ENCODE data around the gene KLK3. TPM values are rescaled to one million over a fixed set of nuclear protein-coding genes. Genes with fewer than 3 reads are reported as not detected.

KLK3 gene
- total RNA-seq, 1 experiment from 2014 or later = not detected

DNA sequence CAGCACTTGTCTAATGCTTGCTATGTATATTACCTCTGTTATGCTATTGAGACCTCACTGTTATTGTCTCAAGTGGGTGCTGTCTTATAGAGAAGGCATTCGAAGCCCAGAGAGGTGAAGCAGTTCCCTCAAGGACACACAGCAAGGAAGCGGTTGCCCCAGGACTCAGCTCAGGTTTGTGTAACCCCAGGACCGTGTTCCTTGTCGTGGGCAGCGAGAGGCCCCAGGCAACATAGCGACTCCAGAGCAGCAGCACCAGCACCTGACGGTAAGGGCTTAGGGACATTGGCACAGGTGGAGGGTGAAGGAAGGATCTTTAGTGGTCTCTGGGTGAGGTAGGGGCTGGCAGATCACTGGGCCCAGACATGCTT, 23.7 kb upstream of the KLK3 start:
- ATAC-seq (no peak), DNase-seq (ENCODE audit: low read depth, low spot score) (no peak)
- CTCF ChIA-PET = no interaction called here
- H3K4me1 ChIP-seq (ENCODE audit: control insufficient read depth, insufficient read depth, low read length) = no peaks in the 10 kb centered on the region
- H3K36me3 ChIP-seq (ENCODE audit: control insufficient read depth, insufficient read depth, low read length) = no peaks in the 10 kb centered on the region
- in situ Hi-C loops (cut with HindIII; ENCODE audit: low pct_unique_long_range_greater_than_20kb, low sequenced_read_pairs) (no loop called here), intact Hi-C loops (cut with micrococcal nuclease; ENCODE audit: unreplicated experiment) (no loop called here)
- H3K4me3 ChIP-seq (ENCODE audit: low read depth in 2 of 2, low read length in 2 of 2) = no peak overlapping the region
- H3K9me3 ChIP-seq (ENCODE audit: control insufficient read depth, insufficient read depth, low read depth, low read length) = no peaks in the 10 kb centered on the region
- POLR2A ChIA-PET = no interaction called here
- H3K27ac ChIP-seq (ENCODE audit: low read length) = no peak overlapping the region
- no peaks in the 10 kb centered on the region for H3K27me3 ChIP-seq (ENCODE audit: control insufficient read depth, insufficient read depth, low read length)
- TF ChIP-seq SIN3A (IDR thresholded peaks at IDR 0.05; ENCODE audit: borderline replicate concordance, insufficient read depth, low read depth, low read length) (no peak), POLR2AphosphoS5 (IDR thresholded peaks at IDR 0.05; ENCODE audit: low read depth, low read length) (no peak), TCF7L2 (IDR thresholded peaks at IDR 0.05; ENCODE audit: low read depth, low read length) (no peak)
- TF ChIP-seq, protein P1, sequence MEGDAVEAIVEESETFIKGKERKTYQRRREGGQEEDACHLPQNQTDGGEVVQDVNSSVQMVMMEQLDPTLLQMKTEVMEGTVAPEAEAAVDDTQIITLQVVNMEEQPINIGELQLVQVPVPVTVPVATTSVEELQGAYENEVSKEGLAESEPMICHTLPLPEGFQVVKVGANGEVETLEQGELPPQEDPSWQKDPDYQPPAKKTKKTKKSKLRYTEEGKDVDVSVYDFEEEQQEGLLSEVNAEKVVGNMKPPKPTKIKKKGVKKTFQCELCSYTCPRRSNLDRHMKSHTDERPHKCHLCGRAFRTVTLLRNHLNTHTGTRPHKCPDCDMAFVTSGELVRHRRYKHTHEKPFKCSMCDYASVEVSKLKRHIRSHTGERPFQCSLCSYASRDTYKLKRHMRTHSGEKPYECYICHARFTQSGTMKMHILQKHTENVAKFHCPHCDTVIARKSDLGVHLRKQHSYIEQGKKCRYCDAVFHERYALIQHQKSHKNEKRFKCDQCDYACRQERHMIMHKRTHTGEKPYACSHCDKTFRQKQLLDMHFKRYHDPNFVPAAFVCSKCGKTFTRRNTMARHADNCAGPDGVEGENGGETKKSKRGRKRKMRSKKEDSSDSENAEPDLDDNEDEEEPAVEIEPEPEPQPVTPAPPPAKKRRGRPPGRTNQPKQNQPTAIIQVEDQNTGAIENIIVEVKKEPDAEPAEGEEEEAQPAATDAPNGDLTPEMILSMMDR (IDR thresholded peaks at IDR 0.05) = no peak
- TF ChIP-seq, protein P2, sequence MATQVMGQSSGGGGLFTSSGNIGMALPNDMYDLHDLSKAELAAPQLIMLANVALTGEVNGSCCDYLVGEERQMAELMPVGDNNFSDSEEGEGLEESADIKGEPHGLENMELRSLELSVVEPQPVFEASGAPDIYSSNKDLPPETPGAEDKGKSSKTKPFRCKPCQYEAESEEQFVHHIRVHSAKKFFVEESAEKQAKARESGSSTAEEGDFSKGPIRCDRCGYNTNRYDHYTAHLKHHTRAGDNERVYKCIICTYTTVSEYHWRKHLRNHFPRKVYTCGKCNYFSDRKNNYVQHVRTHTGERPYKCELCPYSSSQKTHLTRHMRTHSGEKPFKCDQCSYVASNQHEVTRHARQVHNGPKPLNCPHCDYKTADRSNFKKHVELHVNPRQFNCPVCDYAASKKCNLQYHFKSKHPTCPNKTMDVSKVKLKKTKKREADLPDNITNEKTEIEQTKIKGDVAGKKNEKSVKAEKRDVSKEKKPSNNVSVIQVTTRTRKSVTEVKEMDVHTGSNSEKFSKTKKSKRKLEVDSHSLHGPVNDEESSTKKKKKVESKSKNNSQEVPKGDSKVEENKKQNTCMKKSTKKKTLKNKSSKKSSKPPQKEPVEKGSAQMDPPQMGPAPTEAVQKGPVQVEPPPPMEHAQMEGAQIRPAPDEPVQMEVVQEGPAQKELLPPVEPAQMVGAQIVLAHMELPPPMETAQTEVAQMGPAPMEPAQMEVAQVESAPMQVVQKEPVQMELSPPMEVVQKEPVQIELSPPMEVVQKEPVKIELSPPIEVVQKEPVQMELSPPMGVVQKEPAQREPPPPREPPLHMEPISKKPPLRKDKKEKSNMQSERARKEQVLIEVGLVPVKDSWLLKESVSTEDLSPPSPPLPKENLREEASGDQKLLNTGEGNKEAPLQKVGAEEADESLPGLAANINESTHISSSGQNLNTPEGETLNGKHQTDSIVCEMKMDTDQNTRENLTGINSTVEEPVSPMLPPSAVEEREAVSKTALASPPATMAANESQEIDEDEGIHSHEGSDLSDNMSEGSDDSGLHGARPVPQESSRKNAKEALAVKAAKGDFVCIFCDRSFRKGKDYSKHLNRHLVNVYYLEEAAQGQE (IDR thresholded peaks at IDR 0.05; ENCODE audit: insufficient read depth in 1 of 2, low read depth in 2 of 2, low read length in 1 of 2) = no peak
- BruUV-seq (replicated peaks) = no TSS peak

DNA sequence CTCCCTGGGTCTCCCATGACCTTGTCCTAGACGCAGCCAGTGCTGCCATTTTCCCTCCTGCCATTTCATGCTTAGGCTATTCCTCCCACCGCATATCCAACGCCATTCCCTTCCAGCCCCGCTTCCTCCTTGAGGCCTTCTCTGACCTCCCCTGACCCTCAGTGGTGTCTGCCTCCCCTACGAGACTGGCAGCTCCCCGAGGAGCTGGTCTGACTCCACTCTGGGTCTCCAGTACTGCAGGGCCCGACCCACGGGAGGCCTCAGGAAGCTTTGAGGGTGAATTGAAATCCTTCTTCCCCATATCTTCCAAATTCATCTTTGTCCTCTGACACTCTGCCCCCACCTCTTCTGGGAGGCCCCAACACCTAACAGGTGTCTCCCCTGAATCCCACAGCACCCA, 22.0 kb upstream of the KLK3 start:
- no peaks in the 10 kb centered on the region for H3K36me3 ChIP-seq (ENCODE audit: control insufficient read depth, insufficient read depth, low read length)
- H3K4me3 ChIP-seq (ENCODE audit: low read depth in 2 of 2, low read length in 2 of 2) = no peak overlapping the region
- ChIA-PET POLR2A (no interaction called here), CTCF (no interaction called here)
- no peaks in the 10 kb centered on the region for H3K9me3 ChIP-seq (ENCODE audit: control insufficient read depth, insufficient read depth, low read depth, low read length)
- no peak for TF ChIP-seq TCF7L2 (IDR thresholded peaks at IDR 0.05; ENCODE audit: low read depth, low read length)
- H3K4me1 ChIP-seq (ENCODE audit: control insufficient read depth, insufficient read depth, low read length) = no peaks in the 10 kb centered on the region
- no peak for DNase-seq (ENCODE audit: low read depth, low spot score)
- intact Hi-C loops (cut with micrococcal nuclease; ENCODE audit: unreplicated experiment) (no loop called here), in situ Hi-C loops (cut with HindIII; ENCODE audit: low pct_unique_long_range_greater_than_20kb, low sequenced_read_pairs) (no loop called here)
- H3K27ac ChIP-seq (ENCODE audit: low read length) = no peak overlapping the region
- BruUV-seq (replicated peaks) = no TSS peak
- no peak for ATAC-seq
- H3K27me3 ChIP-seq (ENCODE audit: control insufficient read depth, insufficient read depth, low read length) = no peaks in the 10 kb centered on the region

DNA sequence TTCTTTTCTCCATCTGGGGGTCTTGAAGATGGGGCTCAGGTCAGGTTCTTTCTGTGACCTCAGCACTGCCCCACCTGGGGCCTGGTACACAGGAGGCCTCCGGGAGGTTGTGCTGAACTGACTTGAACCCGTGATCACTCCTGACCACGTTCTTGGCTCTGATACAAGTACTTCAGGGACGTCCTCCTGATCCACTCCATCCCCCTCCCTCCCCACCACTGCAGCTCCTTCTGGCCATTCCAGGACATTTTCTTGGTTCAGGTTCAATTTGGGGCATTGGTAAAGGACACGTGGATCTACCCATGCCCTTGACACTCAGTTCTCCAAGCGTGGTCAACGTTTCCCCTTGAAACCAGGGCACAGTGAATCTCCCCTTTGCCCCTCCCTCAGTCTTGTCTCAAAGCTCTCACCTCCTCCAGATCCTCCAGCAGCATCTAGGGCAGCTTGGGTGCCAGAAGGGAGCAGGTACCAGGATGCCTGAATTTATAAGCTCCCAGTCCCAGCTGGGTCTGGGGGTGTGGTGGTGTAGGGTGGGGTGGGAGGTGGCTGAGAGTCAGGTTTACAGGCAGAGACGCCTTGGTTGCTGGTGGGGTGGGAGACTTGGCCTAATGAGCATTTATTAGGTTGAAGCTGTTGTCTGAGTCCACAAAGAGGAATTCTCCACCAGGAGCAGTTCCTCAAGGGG, 21.5 kb upstream of the KLK3 start, which contains the start of gene KLK15:
TSS of gene KLK15 (minus strand) at position 458 of the 685 bp plus-strand sequence. CDS start 2,082 bp downstream, outside the sequence.
- Histone ChIP-seq H3K4me3 (ENCODE audit: low read depth in 2 of 2, low read length in 2 of 2) (no peak within 1 kb of the TSS), H3K4me1 (ENCODE audit: control insufficient read depth, insufficient read depth, low read length) (no peaks in the 10 kb centered on the region), H3K27me3 (ENCODE audit: control insufficient read depth, insufficient read depth, low read length) (no peaks in the 10 kb centered on the region), H3K36me3 (ENCODE audit: control insufficient read depth, insufficient read depth, low read length) (no peaks in the 10 kb centered on the region), H3K9me3 (ENCODE audit: control insufficient read depth, insufficient read depth, low read depth, low read length) (no peaks in the 10 kb centered on the region), H3K27ac (ENCODE audit: low read length) (no peak within 1 kb of the TSS)
- in situ Hi-C loops (cut with HindIII; ENCODE audit: low pct_unique_long_range_greater_than_20kb, low sequenced_read_pairs) (no loop called here), intact Hi-C loops (cut with micrococcal nuclease; ENCODE audit: unreplicated experiment) (no loop called here)
- TF ChIP-seq TCF7L2 (IDR thresholded peaks at IDR 0.05; ENCODE audit: low read depth, low read length) (no peak), SIN3A (IDR thresholded peaks at IDR 0.05; ENCODE audit: borderline replicate concordance, insufficient read depth, low read depth, low read length) (no peak), POLR2AphosphoS5 (IDR thresholded peaks at IDR 0.05; ENCODE audit: low read depth, low read length) (no peak)
- TF ChIP-seq, protein P2 (IDR thresholded peaks at IDR 0.05; ENCODE audit: insufficient read depth in 1 of 2, low read depth in 2 of 2, low read length in 1 of 2) = no peak
- TF ChIP-seq, protein P1 (IDR thresholded peaks at IDR 0.05) = no peak
- ChIA-PET CTCF (no interaction called here), POLR2A (no interaction called here)
- ATAC-seq (no peak), DNase-seq (ENCODE audit: low read depth, low spot score) (no peak)
- no TSS peak for BruUV-seq (replicated peaks)
